Stimulated activated CD4-positive, alpha-beta T cell treated with anti-CD3 and anti-CD28 coated beads, Interleukin-4, amount 100 ng/mL, for 48 hours (primary cell): Measurements from ENCODE around the gene DTYMK.

Experiments used
- DNase-seq, 2 donors: peaks; one replicate each; pipeline ENCODE4 v3.0.0-alpha.2; 2020; ENCODE audit warnings: low read depth in 2 of 2

Gene DTYMK

DNA sequence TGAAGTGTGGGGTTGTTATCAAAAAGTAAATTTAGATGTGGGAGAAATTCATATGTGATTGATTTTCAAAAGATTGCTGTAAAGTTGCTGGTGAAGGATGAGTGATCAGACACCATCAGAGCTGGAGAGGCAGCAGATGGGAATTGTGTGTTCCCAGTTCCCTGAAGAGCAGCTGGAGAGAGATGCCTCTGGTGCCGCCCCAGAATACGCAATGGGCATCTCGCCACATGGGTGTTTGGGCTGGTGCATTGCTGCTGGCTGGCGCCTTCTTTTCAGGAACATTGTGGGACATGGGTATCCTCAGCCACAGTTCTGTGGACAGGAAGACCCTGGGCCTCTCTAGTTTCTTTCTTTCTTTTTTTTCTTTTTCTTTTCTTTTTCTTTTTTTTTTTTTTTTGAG is 37.2 kb downstream of the DTYMK start:
- no peak for DNase-seq

DNA sequence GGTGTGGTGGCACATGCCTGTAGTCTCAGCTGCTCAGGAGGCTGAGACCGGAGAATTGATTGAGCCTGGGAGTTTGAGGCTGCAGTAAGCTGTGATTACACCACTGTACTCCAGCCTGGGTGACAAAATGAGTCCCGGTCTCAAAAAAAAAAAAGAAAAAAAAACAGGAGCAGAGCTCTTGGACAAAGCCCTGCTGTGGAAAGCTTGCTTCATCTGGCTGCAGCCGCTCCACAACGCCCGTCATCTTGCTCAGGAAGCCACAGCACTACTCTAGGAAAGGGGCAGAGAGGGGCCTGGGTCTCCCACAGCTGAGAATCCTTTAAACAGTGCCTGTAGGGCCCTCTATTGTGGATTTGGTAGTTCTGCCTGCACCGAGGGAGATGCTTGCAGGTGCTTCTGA is 38.2 kb downstream of the DTYMK start:
- DNase-seq: no peak

DNA sequence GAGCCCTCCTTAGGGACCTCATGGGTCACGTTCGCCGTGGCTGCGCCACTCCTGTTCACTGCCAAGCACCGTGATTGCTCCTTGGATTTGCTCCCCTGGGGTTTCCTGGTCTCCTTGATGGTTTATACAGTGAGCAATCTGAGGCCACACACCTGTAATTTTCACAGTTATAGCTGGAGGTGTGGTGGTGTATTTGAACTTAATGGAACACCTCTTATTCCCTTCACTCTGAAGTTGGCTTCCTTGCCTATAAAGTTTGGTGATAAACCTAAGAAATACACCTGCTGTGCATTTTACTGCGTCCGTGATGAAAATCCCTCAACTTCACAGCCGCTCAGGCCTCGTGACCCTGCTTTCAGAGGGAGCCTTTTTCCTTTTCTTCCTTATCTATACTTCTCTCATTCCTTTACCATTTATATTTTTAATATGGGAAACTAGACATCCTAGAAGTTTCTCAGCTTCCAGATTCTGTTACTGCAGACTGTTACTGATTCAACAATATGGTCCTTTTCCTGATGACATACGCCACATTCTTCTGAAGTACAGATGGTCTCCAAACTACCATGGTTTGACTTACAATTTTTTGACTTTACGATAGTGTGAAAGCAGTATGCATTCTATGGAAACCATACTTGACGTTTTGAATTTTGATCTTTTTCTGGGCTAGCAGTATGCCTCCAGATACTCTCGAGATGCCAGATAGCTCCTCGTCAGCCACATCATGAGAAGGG is 40.5 kb downstream of the DTYMK start:
- DNase-seq: no peak

DNA sequence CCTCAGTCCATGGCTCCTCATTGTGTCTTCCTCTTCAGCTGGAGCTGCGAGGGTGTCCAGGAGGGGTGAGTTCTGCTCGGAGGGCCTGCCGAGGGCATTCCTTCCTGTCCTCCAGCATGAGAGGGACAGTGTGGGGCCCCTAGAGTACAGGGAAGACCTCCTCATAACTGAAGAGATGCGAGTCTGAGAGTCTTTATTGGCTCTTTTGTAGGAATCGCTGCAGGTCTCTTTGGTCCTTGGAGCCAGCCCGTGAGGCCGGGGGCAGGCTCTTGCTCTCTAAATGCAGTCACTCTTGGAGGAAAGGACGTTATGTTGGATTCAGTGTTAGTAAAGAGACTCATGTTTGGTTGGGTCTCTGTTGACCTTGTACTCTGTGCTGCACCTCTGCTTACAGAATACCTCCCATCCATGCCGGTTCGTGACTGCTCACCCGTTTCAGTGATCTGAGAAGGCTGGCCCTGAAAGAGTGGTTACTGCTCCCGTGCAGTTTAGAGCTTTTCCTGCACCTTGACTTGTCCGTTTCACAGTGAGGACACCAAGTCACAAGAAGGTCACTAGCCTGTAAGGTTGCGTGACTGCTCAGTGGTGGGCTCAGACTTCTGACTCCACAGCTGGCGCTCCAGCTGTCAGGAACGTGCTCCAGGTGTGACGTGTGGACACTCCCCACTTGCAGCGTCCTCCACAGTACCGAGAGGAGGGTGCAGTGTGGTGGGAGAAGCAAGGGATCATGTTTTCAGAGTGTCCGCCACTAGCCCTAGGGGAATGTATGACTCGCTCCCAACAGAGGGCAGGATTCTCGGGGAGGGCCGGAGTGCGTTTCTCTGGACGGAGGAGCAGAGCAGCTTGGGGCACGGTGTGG is 41.3 kb downstream of the DTYMK start:
- DNase-seq: no peak

DNA sequence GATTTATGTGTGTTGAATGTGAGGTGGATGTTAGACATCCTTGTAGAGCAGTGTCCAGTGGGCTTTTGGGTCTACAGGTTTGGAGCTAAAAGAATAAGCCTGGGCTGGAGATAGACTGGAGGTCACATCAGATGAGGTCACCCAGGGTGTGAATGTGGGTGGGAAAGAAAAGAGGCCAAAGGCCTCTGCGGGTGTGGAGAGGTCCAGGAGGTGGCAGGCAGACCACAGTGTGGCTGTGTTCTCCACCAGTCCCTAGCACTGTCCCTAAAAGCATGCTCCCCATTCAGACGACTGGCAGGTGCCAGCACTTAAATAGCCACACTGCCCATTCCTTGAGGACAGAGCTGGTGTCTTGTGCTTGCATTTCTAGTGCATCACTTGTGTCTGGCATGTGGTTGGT is 45.0 kb downstream of the DTYMK start:
- no peak for DNase-seq

DNA sequence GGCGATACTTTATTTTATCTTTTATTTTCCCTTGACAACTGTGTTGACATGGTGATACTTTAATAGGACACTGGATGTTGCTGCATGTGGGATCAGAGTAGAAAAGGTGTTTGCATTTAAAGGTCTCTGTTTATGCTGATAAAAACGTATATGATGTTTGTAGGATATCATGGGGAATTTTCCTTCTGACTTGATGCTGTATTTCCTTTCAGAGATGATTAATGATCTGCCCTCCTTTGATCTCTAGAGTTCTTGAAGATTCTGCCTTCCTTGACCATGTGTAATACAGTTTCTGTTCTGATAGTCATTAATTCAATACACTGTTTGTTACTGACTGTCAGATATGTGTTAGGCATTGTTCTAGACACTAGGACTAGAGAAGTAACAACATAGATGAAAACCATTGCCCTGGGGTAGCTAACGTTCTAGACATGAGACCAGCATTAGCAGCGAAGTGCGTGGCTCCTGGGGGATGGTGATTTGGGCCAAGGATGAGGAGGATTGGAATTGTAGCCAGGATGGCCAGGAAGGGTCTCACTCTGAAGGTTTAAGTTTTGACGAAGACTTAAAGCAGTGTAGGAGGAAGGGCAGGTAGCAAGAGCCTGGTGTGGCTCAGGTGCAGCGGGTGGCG is 46.3 kb downstream of the DTYMK start:
- DNase-seq: no peak

DNA sequence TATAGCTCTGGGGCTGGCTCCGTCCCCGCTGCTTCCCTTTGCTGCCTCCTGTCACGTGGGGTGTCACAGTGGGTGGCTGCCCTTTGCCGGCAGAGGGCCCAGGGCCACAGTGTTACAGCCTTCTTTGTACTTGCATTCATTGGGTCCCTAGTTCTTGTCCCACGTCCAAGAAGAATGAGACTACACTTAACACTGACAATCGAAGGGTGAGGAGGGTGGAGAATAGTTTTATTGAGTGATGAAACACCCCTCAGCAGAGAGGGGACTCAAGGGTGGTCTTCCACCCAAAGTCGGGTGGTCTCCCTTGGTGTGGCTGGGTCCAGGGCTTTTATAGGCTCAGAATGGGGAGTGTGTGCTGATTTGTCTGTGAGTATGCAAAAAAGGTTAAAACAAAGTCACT is 47.2 kb downstream of the DTYMK start:
- no peak for DNase-seq

DNA sequence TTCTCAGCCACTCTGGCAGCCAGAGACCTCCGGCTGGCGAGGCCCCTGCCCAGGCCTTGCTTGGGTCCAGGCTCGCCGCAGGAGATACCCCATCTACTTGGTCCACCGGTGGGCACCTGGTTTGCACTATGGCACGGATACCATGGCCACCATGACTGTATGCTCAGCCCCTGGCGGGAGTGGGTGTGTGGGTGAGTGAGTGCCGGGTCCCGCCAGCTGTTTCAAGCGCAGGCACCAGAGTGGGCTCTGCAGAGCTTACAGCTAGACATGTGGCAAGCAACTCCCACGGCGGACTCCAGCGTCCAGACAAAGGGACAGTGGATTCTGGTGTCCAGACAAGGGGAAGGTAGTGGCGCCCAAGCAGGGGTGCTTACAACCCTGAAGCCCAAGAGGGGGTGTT is 47.7 kb downstream of the DTYMK start:
- no peak for DNase-seq

DNA sequence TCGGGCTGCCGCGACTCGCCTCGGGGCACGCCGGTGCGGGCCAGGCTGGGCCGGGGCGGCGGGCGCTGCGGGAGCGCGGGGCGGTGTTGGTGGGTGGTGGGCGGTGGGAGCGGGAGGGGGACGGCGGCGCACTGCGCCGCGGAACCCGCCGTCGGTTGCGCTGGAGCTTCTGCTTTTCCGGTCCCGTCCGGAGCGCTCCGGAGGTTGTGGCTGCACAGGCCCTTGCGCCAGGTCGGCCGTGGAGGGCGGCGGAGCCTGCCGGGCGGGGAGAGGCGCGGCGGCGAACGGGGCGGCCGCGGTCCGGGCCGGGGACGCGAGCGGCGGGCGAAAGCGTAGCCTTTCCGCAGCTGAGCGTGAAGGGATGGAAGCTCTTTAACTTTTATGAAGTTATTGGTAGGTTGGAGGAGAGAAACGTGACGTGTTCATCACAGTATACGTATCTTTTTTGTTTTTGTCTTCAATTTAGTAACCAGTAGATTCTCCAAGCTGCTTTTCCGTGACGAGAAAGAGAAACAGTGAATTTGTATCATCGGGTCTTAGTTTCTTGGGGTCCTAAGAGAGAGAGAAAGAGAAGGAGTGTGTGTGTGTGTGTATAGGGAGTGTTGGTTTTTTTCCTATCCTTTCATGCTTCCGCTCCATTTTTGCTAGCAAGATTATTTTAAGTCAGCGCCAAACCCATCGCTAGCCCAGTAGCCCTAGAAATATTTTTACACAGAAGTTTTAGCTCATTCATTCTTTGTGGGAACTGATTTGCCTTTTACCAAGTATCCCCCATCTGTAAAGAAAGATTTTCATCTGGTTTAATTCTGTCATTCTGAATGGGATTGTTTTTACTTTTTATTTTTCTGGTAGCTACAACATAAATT is 48.6 kb downstream of the DTYMK start:
- DNase-seq: peak; percentile 34 to 44

DNA sequence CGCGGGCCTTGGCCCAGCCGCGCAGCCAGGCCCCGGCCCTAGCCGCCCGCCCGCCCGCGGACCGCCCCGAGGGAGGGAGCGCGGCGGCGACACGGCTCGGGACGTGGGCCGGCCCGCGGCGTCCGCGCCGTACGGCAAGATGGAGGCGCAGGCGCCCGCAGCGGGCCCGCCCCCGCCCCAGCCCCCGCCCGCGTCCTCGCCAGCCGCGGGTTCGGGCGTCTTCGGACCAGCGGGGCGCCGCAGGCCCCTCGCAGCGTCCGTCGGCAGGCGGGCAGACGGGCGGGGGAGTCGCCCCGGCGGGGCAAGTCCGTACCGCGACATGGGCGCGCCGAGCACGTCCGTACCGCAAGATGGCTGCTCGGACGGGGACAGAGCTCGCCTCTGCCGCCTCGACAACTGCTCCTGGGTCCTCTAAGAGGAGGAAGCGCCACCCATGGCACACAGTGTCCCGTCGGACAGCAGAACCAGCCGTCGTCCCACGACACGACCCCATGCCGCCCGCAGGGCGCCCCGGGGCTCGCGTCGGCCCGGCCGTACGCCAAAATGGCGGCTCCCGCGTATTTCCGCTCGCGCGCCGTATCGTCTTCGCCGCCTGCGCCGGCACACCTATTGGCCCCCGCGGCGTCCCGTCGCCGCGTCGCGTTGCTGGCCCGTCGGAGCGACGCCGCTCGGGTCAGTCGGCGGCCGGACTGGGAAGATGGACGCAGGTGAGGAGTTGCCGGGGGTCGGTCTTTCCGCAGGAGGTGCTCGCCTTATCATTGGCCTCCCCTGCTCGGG is 49.4 kb downstream of the DTYMK start, which contains the start of the genes ATG4B and THAP4:
Gene ATG4B, plus strand, starts transcription at position 676 of the 777 bp plus-strand sequence. Its CDS starts 22 bp downstream, at position 698.
Gene THAP4, minus strand, starts transcription at position 141 of the 777 bp plus-strand sequence. CDS start 141 bp downstream, outside the sequence.
- DNase-seq: peak; percentile 71

DNA sequence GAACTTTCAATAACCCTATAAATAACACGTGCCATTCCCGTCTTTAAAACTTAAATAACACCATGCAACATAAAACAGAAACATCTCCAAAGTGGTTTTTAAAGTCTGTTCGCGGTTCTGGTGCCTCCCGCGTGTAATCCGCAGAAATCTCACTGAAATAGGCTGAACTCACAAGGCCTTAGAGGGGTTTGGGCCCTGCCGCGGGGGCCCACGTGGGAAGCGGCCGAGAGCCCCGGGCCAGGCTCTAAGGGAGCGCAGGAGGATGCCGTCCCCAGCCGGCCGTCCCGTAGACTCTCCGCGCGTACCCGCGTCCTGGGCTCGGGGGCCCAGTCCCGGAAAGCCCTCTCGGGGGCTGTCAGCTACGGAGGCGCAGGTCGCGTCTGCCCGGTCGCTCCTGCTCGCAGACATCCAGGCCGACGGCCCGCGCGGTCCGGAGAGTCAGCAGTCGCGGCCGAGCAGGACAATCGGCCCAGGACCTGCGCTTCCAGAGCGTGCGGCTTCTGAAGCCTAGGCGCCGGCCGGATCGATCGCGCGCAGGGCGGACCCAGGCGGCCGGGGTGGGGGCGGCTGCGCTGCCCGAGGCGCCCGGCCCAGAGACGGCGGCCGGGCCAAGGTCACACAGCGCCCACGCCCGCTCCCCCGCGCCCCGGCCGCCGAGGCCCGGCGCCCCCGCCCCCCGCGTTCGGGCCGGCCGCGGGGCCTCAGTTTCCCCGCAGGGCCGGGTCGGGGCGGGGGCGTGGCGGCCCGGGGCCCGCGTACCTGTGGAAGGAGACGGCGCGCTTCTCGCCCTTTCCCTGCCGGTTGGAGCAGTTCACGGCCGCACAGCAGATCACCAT is 50.2 kb downstream of the DTYMK start:
- peak; percentile 23 to 25 for DNase-seq

DNA sequence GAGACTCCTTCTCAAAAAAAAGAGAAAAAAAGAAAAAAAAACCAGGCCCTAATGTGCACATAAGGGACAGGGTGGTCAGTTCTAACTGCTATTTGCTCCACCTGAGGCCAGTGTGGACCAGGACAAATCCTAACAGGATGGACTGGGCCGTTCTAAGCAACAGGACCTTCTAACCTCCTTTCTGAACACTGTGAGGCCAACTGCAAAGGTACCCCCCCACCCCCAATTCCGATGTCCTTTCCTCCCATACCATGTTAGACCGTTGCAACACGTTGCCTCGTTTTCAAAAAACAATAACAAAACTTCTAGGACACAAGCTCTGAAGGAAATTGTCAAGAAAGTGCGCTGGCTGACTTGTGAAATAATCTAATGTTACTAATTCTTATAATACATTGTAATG is 50.9 kb downstream of the DTYMK start:
- no peak for DNase-seq

DNA sequence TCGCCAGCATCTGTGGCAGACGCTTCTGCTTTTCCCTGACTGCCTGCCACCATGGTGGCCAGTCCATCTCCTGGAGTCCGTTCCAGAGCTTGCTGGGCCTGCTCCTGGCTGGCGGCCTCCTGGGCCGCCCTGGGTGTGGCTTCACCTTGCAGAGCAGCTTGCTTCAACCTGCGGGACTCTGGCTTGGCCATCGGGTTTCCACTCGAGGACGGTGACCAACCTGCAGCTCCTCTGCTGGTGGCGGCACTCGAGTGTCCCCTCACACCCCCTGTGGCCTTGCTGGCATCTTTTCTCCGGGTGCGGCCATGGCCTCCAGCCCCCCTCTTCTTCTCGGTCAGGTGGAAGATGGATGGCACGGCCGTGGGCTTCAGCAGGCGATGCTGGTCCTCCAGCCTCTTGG is 53.1 kb downstream of the DTYMK start:
- no peak for DNase-seq

DNA sequence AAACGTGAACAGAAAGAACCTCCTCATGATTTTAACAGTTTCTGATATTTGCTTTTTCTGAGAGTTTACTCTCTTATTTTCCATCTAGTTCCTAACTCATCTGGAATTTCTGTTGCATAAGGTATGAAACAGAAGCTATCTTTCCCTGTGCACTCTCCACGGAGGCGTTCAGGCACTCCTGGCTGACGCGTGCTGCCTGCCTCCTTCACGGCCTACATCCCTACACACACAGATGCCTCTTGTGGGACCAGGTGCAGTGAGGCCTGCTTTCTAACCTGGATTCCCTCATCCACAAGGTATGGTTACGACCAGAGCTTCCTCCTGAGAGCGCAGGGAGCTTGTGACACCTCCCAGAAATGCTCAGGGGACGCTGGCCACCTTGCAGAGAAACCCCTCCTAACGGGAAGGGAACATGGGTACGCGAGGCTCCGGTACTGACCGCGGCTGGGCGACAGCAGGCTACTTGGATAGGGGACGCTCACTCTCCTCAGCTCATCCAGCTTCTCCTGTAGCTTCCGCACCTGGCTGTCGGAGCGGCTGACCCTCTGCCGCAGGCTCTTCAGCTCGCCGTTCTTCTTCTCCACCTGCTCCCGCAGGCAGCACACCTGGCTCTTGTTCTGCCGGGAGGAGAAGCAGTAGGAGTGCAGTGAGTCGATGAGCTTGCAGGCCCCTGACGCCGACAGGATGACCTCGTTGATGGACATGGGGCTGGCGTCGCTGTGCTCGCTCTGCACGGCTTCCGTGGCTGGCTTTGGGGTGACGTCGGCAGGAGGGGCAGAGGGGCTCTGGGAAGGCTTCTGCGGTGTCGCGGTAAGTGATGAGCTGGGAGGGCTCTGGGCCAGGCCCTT is 53.9 kb downstream of the DTYMK start:
- no peak for DNase-seq

DNA sequence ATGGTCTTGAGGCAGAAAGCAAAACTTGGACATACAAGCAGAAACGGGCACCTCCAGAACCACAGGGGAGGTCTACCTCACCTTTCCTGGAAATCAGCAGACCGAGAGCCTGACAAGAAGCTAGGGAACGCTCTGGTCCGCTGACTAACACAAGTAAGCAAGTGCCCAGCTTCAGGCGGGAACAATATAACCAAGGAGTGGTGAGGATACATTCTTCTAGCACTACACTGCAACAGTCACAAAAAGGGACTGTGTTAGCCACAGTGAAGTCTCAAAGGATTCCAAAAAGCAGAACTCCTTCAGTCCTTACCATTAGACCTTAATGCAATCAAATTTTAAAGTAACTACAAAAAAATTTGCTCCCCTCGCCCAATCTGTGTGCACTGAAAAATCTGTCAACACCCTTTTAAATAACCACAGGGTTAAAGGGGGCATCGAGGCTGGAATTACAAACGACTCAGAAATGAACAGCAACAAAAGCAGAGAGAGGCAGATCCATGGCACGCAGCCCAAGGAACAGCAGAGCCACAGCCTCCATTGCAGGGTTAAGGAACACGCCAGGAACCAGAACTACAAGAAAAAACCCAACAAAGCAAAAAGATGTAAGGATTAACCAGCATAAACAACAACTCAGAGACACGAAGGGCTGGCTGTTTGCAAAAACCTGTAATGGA is 56.7 kb downstream of the DTYMK start:
- no peak for DNase-seq

DNA sequence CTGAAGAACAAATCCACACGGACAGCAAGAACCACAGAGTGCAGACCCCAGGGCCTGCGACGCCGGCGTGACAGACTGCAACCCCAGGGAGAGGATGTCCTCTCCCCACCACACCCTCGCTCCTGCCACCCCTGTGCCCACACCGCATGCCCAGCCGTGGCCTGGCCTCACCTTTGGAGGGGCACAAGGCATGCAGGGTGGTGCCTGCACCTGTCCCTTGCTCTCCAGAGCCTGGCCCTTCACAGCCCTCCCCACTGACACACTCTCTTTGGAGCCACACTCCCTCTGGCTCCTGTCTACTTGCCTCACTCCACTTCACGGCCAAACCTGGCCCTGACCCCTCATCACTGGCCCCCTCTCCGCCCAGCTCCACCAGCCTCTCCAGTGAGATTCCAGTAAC is 58.9 kb downstream of the DTYMK start:
- no peak for DNase-seq
